HG03575 (cell line): ENCODE results near the gene ADCY1.
"Not testable (repeated sequence)": the region's sequence is repeated elsewhere in the genome, so short reads cannot be mapped to it uniquely, and the experiment has no call there.

ENCODE experiments used
- ATAC-seq: cut with Tn5 transposase; IDR thresholded peaks from one replicate; pipeline ENCODE4 v1.9.1; 2021; ENCODE audit not compliant: unreplicated experiment, insufficient number of reproducible peaks, low FRiP score; ENCODE audit errors: extremely low read depth

The ADCY1 gene

DNA sequence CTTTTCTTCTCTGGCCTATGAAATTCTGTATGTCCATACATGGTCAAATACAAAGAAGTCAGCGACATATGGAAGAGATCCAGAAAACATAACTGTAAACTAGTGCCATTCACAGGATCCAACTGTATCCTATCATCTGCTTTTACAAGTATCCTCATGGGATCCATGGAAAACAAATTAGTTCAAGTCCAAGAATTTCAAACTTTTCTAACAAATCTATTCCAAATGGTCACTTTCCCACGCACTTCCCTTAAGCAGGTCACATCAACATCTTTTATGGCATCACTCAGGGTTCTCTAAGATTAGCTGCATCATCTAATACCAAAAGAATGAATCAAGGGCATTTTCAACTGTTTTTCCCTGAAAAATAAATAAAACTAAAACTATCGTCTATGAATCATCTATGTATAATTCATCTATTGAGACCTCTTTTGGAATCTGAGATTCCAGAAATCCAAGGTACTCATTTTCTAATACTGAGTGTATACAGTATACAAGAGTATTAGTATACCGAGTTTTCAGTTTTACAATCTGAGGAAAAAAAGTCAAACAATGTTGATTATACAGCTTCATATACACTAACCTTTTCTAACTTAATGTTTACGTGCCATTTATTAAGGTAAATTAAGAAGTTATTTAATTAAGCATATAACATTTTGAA, 187.5 kb downstream of the ADCY1 start:
- not testable (repeated sequence) for ATAC-seq

DNA sequence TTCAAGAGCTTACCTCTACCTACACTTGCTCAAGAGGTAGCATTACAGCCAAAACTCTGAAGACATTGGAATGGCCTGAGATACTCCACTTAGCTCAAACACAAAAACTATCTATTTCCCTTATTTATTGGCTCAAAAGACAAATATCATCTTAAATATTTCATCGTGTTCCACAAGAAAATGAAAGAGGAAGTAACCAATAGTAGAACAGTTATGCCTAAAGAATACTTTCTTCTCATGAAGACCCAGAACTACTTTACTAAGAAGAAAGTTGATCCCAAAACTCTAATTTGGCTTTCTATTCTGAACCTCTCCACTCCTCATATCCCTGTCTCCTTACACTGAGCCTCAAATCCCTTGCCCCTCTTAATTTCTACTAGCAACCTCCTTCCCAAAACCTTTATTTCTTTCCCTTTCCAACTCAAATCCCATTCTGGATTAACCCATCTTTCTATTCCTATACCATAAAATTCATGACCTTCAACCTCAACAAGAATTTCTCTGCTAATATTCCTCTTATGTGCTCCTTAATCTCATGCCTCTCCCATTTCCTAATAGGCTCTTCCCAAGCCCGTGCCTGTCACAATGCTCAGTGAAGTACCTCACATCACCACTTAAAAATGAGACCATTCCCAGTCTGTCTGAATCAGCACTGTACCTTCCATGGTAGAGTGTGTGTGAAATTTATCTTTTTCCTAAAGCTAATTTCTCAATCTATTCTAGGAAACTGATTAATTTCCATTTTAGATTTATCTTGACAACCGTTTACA, 188.2 kb downstream of the ADCY1 start:
- ATAC-seq: not testable (repeated sequence)

DNA sequence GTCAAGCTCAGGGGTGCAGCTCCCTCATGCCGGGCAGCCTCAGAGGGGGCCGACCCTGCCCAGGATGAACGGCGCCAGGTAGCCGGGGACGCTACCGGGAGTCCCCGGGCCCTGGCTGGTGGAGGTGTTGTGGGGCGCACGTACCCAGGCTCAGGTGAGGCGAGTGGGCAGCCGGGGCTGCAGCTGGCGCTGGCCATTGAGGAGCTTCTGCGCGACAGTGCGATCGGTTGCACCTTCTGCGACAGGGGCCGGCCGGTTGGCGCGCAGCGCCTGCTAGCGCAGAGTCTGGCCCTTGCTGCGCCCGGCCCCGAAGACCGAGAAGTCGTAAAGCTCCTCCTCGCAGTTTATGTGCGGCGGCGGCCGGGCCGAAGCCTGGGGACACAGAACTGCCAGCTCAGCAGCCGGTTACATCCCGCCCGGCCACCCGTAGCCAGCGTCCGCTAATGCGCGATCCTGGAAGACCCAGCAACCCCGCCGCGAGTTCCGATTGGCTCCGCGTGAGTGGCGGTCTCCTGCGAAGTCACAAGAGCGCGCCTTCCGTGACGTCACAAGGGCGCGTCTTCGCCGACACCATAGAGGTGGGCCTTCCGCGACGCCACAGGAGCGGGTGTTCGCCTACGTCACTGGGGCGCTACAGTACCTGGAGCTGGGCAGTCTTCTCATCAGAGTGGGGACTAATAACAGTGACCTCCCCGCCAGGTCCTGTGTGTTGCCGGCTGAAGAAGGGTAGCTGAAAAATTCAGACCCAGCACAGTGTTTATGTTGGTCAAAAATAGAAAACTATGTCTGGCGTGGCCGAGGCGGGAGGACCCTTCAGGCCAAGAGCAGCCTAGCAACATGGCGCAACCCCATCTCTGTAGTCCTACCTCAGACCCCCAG, 194.6 kb downstream of the ADCY1 start:
- ATAC-seq: peak; percentile 93

DNA sequence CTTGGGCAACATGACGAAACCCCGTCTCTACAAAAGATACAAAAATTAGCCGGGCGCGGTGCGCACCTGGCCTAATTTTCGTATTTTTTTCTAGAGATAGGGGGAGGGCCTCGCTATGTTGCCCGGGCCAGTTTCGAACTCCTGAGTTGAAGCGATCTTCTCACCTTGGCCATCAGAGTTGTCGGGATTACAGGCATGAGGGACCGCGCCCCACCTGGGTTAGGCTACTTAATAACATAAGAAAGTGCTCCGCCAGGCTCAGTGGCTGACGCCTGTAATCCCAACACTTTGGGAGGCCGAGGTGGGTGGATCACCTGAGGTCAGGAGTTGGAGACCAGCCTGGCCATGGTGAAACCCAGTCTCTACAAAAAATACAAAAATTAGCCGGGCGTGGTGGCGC, 195.5 kb downstream of the ADCY1 start:
- not testable (repeated sequence) for ATAC-seq
